OCI-LY3 (cell line): ENCODE data around the gene SPATA6.
"Not testable (repeated sequence)": the region's sequence is repeated elsewhere in the genome, so short reads cannot be mapped to it uniquely, and the experiment has no call there.

Experiments used
- H2AFZ ChIP-seq: fragments of 200-600, 300-600 bp; shearing (Covaris generic); 2 replicates; pipeline ENCODE4 v1.6.0; 2014; ENCODE audit warnings: antibody characterized with exemption, low read depth, low read length
- H3K27ac ChIP-seq: fragments of 200-600, 300-600 bp; sonication (generic); 2 replicates; pipeline ENCODE4 v1.5.1; 2014; ENCODE audit warnings: mild to moderate bottlenecking, low read length, moderate library complexity, mixed read lengths
- H3K27me3 ChIP-seq: fragments of 200-600, 300-600 bp; sonication (generic); 2 replicates; pipeline ENCODE4 v1.6.1; 2014; ENCODE audit warnings: low read depth, low read length, mixed read lengths
- H3K36me3 ChIP-seq: fragments of 200-600, 300-600 bp; sonication (generic); replicated peaks from 2 replicates; pipeline ENCODE3; 2014; ENCODE audit warnings: low read depth, low read length, mixed read lengths
- H3K4me1 ChIP-seq: fragments of 300-600, 200-600 bp; sonication (generic); 2 replicates; pipeline ENCODE4 v1.6.1; 2014; ENCODE audit warnings: low read length, mixed read lengths
- H3K4me2 ChIP-seq: fragments of 200-600, 300-600 bp; sonication (generic); 2 replicates; pipeline ENCODE4 v1.6.1; 2014; ENCODE audit warnings: low read length, mixed read lengths
- H3K4me3 ChIP-seq: fragments of 300-600, 200-600 bp; sonication (generic); 2 replicates; pipeline ENCODE4 v1.5.1; 2014; ENCODE audit warnings: antibody characterized with exemption, mild to moderate bottlenecking, low read length, moderate library complexity
- H3K79me2 ChIP-seq: fragments of 300-600, 200-600 bp; shearing (Covaris generic); 2 replicates; pipeline ENCODE4 v1.6.1; 2014; ENCODE audit warnings: mild to moderate bottlenecking, low read length, mixed read lengths
- H3K9ac ChIP-seq: fragments of 300-600, 200-600 bp; shearing (Covaris generic); 2 replicates; pipeline ENCODE4 v1.6.0; 2014; ENCODE audit warnings: mild to moderate bottlenecking, low read length, moderate library complexity
- H3K9me3 ChIP-seq: fragments of 200-600, 300-600 bp; shearing (Covaris generic); 2 replicates; pipeline ENCODE4 v1.6.1; 2014; ENCODE audit warnings: low read length, mixed read lengths; ENCODE audit not compliant: insufficient read depth
- H4K20me1 ChIP-seq: fragments of 200-600, 300-600 bp; sonication (generic); 2 replicates; pipeline ENCODE4 v1.6.1; 2016; ENCODE audit warnings: low read length, mixed read lengths; ENCODE audit not compliant: insufficient read depth
- CTCF ChIP-seq: fragments of 200-600, 300-600 bp; sonication (generic); IDR thresholded peaks from 2 replicates; pipeline ENCODE4 v1.5.1; 2014; ENCODE audit warnings: antibody characterized with exemption, low read length, low read depth
- EZH2phosphoT487 ChIP-seq: fragments of 200-600 bp; shearing (Covaris generic); IDR thresholded peaks from 2 replicates; pipeline ENCODE4 v1.6.1; 2018; ENCODE audit warnings: antibody characterized with exemption, mixed run types, low read depth

The SPATA6 gene

DNA sequence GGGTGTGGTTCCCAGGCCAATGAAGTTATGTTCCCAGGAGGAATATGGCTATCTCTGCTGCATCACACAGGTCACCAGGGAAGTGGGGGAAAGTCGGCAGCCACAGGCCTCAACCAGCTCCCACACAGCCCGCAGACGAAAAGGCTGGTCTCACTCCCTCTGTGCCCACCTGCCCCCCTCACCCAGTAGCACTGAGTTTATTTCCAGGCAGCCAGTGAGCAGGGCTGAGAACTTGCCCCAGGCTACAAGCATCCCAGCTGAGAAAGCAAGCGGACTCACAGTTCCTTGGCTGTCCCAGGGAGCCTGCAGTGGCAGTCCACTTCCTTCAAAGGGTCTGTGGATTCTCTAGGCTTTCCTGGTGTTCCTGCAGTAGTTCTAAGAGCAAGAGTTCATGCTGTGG lies 180.6 kb downstream of the SPATA6 start:
- H3K79me2 ChIP-seq, result no peaks in the 10 kb centered on the region
- no peaks in the 10 kb centered on the region for H3K27me3 ChIP-seq
- no peaks in the 10 kb centered on the region for H3K36me3 ChIP-seq
- no peaks in the 10 kb centered on the region for H4K20me1 ChIP-seq
- H3K4me3 ChIP-seq, result no peak overlapping the region
- no peak overlapping the region for H3K27ac ChIP-seq
- no peak overlapping the region for H3K9ac ChIP-seq
- no peaks in the 10 kb centered on the region for H3K9me3 ChIP-seq
- H2AFZ ChIP-seq, result no peak overlapping the region
- H3K4me1 ChIP-seq, result no peaks in the 10 kb centered on the region
- H3K4me2 ChIP-seq, result no peak overlapping the region
- no peak for TF ChIP-seq CTCF
- TF ChIP-seq EZH2phosphoT487, result no peak

GRCh38 chr1:48285525-48285924 lies 186.5 kb downstream of the SPATA6 start:
- Histone ChIP-seq H3K4me1 (no peaks in the 10 kb centered on the region), H3K9ac (no peak overlapping the region), H3K9me3 (no peaks in the 10 kb centered on the region), H4K20me1 (no peaks in the 10 kb centered on the region), H3K79me2 (no peaks in the 10 kb centered on the region), H3K4me2 (no peak overlapping the region), H3K27me3 (no peaks in the 10 kb centered on the region), H3K36me3 (no peaks in the 10 kb centered on the region), H2AFZ (no peak overlapping the region), H3K27ac (no peak overlapping the region), H3K4me3 (no peak overlapping the region)
- TF ChIP-seq EZH2phosphoT487, result no peak
- no peak for TF ChIP-seq CTCF

GRCh38 chr1:48284696-48285420 lies 187.1 kb downstream of the SPATA6 start:
- not testable (repeated sequence) for H3K9ac ChIP-seq, H3K4me1 ChIP-seq, H3K4me2 ChIP-seq, H3K27me3 ChIP-seq, H4K20me1 ChIP-seq, H3K79me2 ChIP-seq, H2AFZ ChIP-seq, H3K9me3 ChIP-seq, H3K27ac ChIP-seq, H3K4me3 ChIP-seq, H3K36me3 ChIP-seq

DNA sequence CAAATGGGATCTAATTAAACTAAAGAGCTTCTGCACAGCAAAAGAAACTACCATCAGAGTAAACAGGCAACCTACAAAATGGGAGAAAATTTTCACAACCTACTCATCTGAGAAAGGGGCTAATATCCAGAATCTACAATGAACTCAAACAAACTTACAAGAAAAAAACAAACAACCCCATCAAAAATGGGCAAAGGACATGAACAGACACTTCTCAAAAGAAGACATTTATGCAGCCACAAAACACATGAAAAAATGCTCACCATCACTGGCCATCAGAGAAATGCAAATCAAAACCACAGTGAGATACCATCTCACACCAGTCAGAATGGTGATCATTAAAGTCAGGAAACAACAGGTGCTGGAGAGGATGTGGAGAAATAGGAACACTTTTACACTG lies 189.7 kb downstream of the SPATA6 start:
- not testable (repeated sequence) for H3K4me1 ChIP-seq, H3K27me3 ChIP-seq, H3K79me2 ChIP-seq, H3K27ac ChIP-seq, H3K9ac ChIP-seq, H2AFZ ChIP-seq, H3K4me2 ChIP-seq, H4K20me1 ChIP-seq, H3K36me3 ChIP-seq, H3K9me3 ChIP-seq, H3K4me3 ChIP-seq

DNA sequence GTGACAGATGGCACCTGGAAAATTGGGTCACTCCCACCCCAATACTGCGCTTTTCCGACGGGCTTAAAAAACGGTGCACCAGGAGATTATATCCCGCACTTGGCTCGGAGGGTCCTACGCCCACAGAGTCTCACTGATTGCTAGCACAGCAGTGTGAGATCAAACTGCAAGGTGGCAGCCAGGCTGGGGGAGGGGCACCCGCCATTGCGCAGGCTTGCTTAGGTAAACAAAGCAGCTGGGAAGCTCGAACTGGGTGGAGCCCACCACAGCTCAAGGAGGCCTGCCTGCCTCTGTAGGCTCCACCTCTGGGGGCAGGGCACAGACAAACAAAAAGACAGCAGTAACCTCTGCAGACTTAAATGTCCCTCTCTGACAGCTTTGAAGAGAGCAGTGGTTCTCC lies 194.6 kb downstream of the SPATA6 start:
- not testable (repeated sequence) for H3K4me1 ChIP-seq, H3K79me2 ChIP-seq, H4K20me1 ChIP-seq, H3K4me2 ChIP-seq, H3K27me3 ChIP-seq, H3K27ac ChIP-seq, H3K4me3 ChIP-seq, H3K9me3 ChIP-seq, H3K9ac ChIP-seq, H3K36me3 ChIP-seq, H2AFZ ChIP-seq
